Stimulated activated CD4-positive, alpha-beta T cell treated with anti-CD3 and anti-CD28 coated beads, TNF-alpha, amount 100 ng/mL, for 24 hours (primary cell): ENCODE results near the gene TENM3.

Experiments
- DNase-seq, 3 experiments: peaks; one replicate each; pipeline ENCODE4 v3.0.0-alpha.2; 2020; ENCODE audit warnings: low read depth in 3 of 3

Gene TENM3

GRCh38 chr4:182738283-182739047, 495.3 kb downstream of the TENM3 start:
- no peak for DNase-seq

- DNase-seq = no peak
Measured at GRCh38 chr4:182740256-182740655, 497.1 kb downstream of the TENM3 start.

- no peak for DNase-seq
Measured at GRCh38 chr4:182741054-182741453, 497.9 kb downstream of the TENM3 start.

- DNase-seq = no peak
Measured at GRCh38 chr4:182741914-182742313, 498.7 kb downstream of the TENM3 start.

- no peak for DNase-seq
Measured at GRCh38 chr4:182743815-182744214, 500.6 kb downstream of the TENM3 start.

- DNase-seq = no peak
Measured at GRCh38 chr4:182745237-182745636, 502.0 kb downstream of the TENM3 start.

GRCh38 chr4:182746876-182747275, 503.7 kb downstream of the TENM3 start:
- no peak for DNase-seq

GRCh38 chr4:182748283-182748682, 505.1 kb downstream of the TENM3 start:
- DNase-seq = no peak

GRCh38 chr4:182748949-182749348, 505.7 kb downstream of the TENM3 start:
- no peak for DNase-seq

GRCh38 chr4:182749667-182750167, 506.5 kb downstream of the TENM3 start:
- no peak for DNase-seq

GRCh38 chr4:182752158-182752910, 509.1 kb downstream of the TENM3 start:
- no peak for DNase-seq

- no peak for DNase-seq
Measured at GRCh38 chr4:182754895-182755294, 511.7 kb downstream of the TENM3 start.

GRCh38 chr4:182756161-182756690, 513.0 kb downstream of the TENM3 start:
- DNase-seq = no peak

GRCh38 chr4:182758273-182758672, 515.1 kb downstream of the TENM3 start:
- DNase-seq = no peak

- no peak for DNase-seq
Measured at GRCh38 chr4:182760551-182761043, 517.4 kb downstream of the TENM3 start.

- no peak for DNase-seq
Measured at GRCh38 chr4:182764137-182764536, 520.9 kb downstream of the TENM3 start.

- DNase-seq = no peak
Measured at GRCh38 chr4:182764642-182765041, 521.4 kb downstream of the TENM3 start.

GRCh38 chr4:182765987-182766856, 523.0 kb downstream of the TENM3 start:
- no peak for DNase-seq

- no peak for DNase-seq
Measured at GRCh38 chr4:182766857-182767250, 523.7 kb downstream of the TENM3 start.

GRCh38 chr4:182768838-182769237, 525.6 kb downstream of the TENM3 start:
- no peak for DNase-seq

- DNase-seq = no peak
Measured at GRCh38 chr4:182770259-182770995, 527.2 kb downstream of the TENM3 start.
